GM20000 (cell line): Measurements from ENCODE around the gene KCNH3.
"Not testable (repeated sequence)": the region's sequence is repeated elsewhere in the genome, so short reads cannot be mapped to it uniquely, and the experiment has no call there.

Experiments used
- DNase-seq: peaks from one replicate; pipeline ENCODE4 v3.0.0; 2012; ENCODE audit warnings: low spot score
- CTCF ChIP-seq: IDR thresholded peaks from 2 replicates; pipeline ENCODE4 v1.5.1; 2012; ENCODE audit warnings: mild to moderate bottlenecking, control low read depth; ENCODE audit errors: extremely low read depth, missing control alignments

Gene KCNH3

GRCh38 chr12:49604856-49605255 lies 66.0 kb downstream of the KCNH3 start:
- TF ChIP-seq CTCF = no peak
- no peak for DNase-seq

GRCh38 chr12:49605539-49605938 lies 66.7 kb downstream of the KCNH3 start, which contains the start of gene FAM186B:
Gene FAM186B, minus strand, starts transcription at chr12:49605639. Its CDS starts 162 bp downstream, at chr12:49605477.
- not testable (repeated sequence) for DNase-seq
